Astrocyte of the cerebellum (primary cell): Measurements from ENCODE around the gene PWWP2B.

Experiments
- DNase-seq: peaks from one replicate; pipeline ENCODE4 v3.0.0-alpha.2; 2011; ENCODE audit warnings: low read depth
- H3K4me3 ChIP-seq: 2 replicates; pipeline ENCODE4 v1.5.1; 2011; ENCODE audit warnings: mild to moderate bottlenecking, low read depth, low read length, moderate library complexity
- in situ Hi-C: cut with HindIII; loops from 2 replicates; pipeline ENCODE4 v1.10.0; 2017; ENCODE audit warnings: low sequenced_read_pairs
- TF ChIP-seq, protein P1 (sequence below): IDR thresholded peaks from 2 replicates; pipeline ENCODE4 v1.5.1; 2012; ENCODE audit warnings: low read length, low read depth, moderate library complexity, mild to moderate bottlenecking; ENCODE audit errors: missing control alignments

The PWWP2B gene

DNA sequence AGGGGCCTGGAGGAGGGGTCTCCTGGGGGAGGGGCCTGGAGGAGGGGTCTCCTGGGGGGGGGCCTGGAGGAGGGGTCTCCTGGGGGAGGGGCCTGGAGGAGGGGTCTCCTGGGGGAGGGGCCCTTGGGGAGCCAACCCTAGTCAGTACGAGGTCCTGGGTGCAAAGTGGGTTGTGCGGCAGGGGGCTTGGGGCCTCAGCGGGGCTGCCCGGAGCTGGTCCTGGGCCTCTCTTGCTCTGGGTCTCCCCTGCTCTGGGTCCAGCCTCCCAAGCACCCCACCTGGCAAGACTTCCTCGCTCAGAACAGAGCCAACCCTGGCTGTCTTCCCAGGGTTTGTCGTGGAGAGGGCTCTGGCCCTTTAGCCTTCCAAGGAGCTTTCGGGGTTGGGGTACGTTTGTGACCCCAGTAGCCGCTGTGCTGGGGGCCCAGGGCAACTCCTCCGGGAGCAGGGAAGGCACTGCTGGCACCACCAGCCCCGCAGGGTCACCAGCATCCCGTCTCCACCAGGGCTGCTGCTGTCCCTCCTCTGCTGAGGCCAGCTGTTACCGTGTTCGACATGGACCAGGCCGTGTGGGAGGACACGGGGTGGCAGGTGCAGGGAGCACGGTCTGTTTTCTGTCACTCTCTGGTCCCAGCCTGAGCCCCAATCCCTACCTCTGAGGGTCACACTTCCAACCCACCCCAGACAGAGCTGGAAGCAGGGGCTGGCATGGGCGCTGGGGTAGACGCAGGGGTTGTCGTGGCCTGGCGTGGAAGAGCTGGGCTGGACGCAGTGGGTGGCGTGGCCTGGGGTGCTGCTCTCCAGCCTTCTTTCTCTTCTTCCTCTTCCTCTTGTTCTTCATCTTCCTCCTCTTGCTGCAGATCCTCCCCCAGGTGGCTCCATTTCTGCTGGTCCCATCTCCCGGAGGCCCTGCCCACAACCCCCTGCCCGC lies 22.8 kb downstream of the PWWP2B start:
- in situ Hi-C loops, result no loop called here
- H3K4me3 ChIP-seq, result no peak overlapping the region
- TF ChIP-seq, protein P1, sequence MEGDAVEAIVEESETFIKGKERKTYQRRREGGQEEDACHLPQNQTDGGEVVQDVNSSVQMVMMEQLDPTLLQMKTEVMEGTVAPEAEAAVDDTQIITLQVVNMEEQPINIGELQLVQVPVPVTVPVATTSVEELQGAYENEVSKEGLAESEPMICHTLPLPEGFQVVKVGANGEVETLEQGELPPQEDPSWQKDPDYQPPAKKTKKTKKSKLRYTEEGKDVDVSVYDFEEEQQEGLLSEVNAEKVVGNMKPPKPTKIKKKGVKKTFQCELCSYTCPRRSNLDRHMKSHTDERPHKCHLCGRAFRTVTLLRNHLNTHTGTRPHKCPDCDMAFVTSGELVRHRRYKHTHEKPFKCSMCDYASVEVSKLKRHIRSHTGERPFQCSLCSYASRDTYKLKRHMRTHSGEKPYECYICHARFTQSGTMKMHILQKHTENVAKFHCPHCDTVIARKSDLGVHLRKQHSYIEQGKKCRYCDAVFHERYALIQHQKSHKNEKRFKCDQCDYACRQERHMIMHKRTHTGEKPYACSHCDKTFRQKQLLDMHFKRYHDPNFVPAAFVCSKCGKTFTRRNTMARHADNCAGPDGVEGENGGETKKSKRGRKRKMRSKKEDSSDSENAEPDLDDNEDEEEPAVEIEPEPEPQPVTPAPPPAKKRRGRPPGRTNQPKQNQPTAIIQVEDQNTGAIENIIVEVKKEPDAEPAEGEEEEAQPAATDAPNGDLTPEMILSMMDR, result no peak
- DNase-seq, result no peak

GRCh38 chr10:132420469-132420980 lies 23.5 kb downstream of the PWWP2B start:
- TF ChIP-seq, protein P1, result no peak
- no peak for DNase-seq
- H3K4me3 ChIP-seq, result no peak overlapping the region
- in situ Hi-C loops, result no loop called here

- no peak for DNase-seq
- TF ChIP-seq, protein P1, result no peak
- no peak overlapping the region for H3K4me3 ChIP-seq
- in situ Hi-C loops, result no loop called here
These were observed 24.2 kb downstream of the PWWP2B start for GRCh38 chr10:132420981-132421846.

- TF ChIP-seq, protein P1, result no peak
- no peak for DNase-seq
- H3K4me3 ChIP-seq, result no peak overlapping the region
- in situ Hi-C loops, result no loop called here
These were observed 25.1 kb downstream of the PWWP2B start for GRCh38 chr10:132421847-132422751.

DNA sequence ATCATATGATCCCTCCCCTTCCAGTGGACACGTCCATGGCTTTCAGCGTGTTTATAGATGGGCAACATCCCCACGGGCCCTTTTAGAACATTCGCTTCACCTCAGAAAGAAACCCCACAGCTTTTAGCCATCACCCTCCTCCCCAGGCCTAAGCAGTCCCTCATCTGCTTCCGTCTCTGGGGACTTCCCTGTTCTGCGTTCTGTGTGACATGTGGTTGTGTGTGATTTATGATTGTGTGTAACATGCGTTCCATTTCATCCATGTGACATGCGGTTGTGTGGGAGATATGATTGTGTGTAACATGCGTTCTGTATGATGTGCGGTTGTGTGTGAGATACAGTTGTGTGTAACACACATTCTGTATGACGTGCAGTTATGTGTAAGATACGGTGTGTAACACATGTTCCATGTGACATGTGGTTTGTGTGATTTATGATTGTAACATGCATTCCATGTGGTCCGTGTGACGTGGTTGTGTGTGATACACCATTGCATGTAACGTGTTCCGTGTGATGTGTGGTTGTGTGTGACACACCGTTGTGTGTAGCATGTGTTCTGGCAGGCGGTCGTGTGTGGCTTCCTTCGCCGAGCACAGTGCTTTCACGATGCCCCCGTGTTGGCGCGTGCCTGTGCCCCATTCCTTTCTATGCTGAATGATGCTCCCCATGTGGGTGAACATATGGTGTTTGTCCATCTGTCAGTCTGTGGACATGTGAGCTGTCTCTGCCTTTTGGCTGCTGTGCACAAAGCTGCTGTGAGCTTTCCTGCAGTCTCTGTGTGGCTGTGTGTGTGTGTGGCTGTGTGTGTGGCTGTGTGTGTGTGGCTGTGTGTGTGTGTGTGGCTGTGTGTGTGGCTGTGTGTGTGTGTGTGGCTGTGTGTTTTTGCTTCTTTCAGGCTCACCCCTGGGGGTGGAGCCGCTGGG lies 26.2 kb downstream of the PWWP2B start:
- TF ChIP-seq, protein P1, result no peak
- no peak for DNase-seq
- in situ Hi-C loops, result no loop called here
- H3K4me3 ChIP-seq, result no peak overlapping the region
